H9 (cell line): ENCODE data around the gene SLC38A3. TPM values are rescaled to one million over a fixed set of nuclear protein-coding genes. Genes with fewer than 3 reads are reported as not detected.

Source experiments
- DNase-seq: peaks from one replicate; pipeline ENCODE4 v3.0.0-alpha.2; 2017
- H2AFZ ChIP-seq: one replicate; pipeline ENCODE4 v1.6.1; 2013; ENCODE audit warnings: mild to moderate bottlenecking, low read length, control low read depth, moderate library complexity
- H2AK5ac ChIP-seq: 2 replicates; pipeline ENCODE4 v1.6.1; 2013; ENCODE audit warnings: low read length, control low read depth, mixed read lengths; ENCODE audit not compliant: insufficient read length
- H2BK120ac ChIP-seq: one replicate; pipeline ENCODE4 v1.6.1; 2013; ENCODE audit warnings: low read depth, mild to moderate bottlenecking, low read length, control low read depth, inconsistent platforms; ENCODE audit not compliant: poor library complexity, severe bottlenecking
- H2BK12ac ChIP-seq: 2 replicates; pipeline ENCODE4 v1.6.1; 2013; ENCODE audit warnings: low read length, control low read depth, mixed read lengths, low read depth; ENCODE audit not compliant: insufficient read length
- H2BK15ac ChIP-seq: 2 replicates; pipeline ENCODE4 v1.6.1; 2013; ENCODE audit warnings: low read depth, low read length, control low read depth
- H2BK20ac ChIP-seq: one replicate; pipeline ENCODE4 v1.6.1; 2013; ENCODE audit warnings: low read depth, mild to moderate bottlenecking, low read length, control low read depth, inconsistent platforms; ENCODE audit not compliant: poor library complexity, severe bottlenecking
- H2BK5ac ChIP-seq: 2 replicates; pipeline ENCODE4 v1.6.1; 2013; ENCODE audit warnings: low read length, control low read depth, mixed read lengths; ENCODE audit not compliant: insufficient read length
- H3K14ac ChIP-seq: 2 replicates; pipeline ENCODE4 v1.6.1; 2013; ENCODE audit warnings: low read length, control low read depth; ENCODE audit not compliant: insufficient read depth
- H3K18ac ChIP-seq: 2 replicates; pipeline ENCODE4 v1.6.1; 2013; ENCODE audit warnings: low read depth, mild to moderate bottlenecking, mixed read lengths, low read length, control low read depth; ENCODE audit not compliant: insufficient read length
- H3K23ac ChIP-seq: 2 replicates; pipeline ENCODE4 v1.6.1; 2013; ENCODE audit warnings: low read length, control low read depth, mixed read lengths, low read depth; ENCODE audit not compliant: insufficient read length
- H3K23me2 ChIP-seq: 2 replicates; pipeline ENCODE4 v1.6.1; 2013; ENCODE audit warnings: low read depth, mild to moderate bottlenecking, mixed read lengths, low read length, control low read depth; ENCODE audit not compliant: insufficient read length, poor library complexity, severe bottlenecking
- H3K27ac ChIP-seq: 2 replicates; pipeline ENCODE4 v1.5.1; 2013; ENCODE audit warnings: low read length, control low read depth, mixed read lengths, low read depth; ENCODE audit not compliant: insufficient read length
- H3K27me3 ChIP-seq: 2 replicates; pipeline ENCODE4 v1.6.1; 2013; ENCODE audit warnings: low read length, control low read depth, inconsistent platforms; ENCODE audit not compliant: insufficient read depth
- H3K4ac ChIP-seq: 2 replicates; pipeline ENCODE4 v1.6.1; 2013; ENCODE audit warnings: low read depth, mild to moderate bottlenecking, control low read depth, inconsistent platforms, low read length, moderate library complexity
- H3K4me1 ChIP-seq: 2 replicates; pipeline ENCODE4 v1.6.1; 2013; ENCODE audit warnings: low read length, control low read depth, inconsistent platforms; ENCODE audit not compliant: insufficient read depth
- H3K4me2 ChIP-seq: 2 replicates; pipeline ENCODE4 v1.6.1; 2013; ENCODE audit warnings: low read length, control low read depth, mixed read lengths; ENCODE audit not compliant: insufficient read length, insufficient read depth
- H3K56ac ChIP-seq: 2 replicates; pipeline ENCODE4 v1.6.1; 2013; ENCODE audit warnings: low read depth, mild to moderate bottlenecking, mixed read lengths, low read length, control low read depth; ENCODE audit not compliant: insufficient read length
- H3K79me1 ChIP-seq: 2 replicates; pipeline ENCODE4 v1.6.1; 2013; ENCODE audit warnings: low read depth, mild to moderate bottlenecking, moderate library complexity, low read length, control low read depth, inconsistent platforms; ENCODE audit not compliant: insufficient read depth, poor library complexity, severe bottlenecking
- H3K79me2 ChIP-seq: 2 replicates; pipeline ENCODE4 v1.6.1; 2013; ENCODE audit warnings: low read length, control low read depth, inconsistent platforms; ENCODE audit not compliant: insufficient read depth
- H3K9ac ChIP-seq: 2 replicates; pipeline ENCODE4 v1.6.1; 2013; ENCODE audit warnings: low read length, control low read depth, mixed read lengths; ENCODE audit not compliant: insufficient read length; ENCODE audit errors: extremely low read depth
- H3K9me3 ChIP-seq: one replicate; pipeline ENCODE4 v1.6.1; 2013; ENCODE audit warnings: low read depth, low read length, inconsistent platforms; ENCODE audit not compliant: control insufficient read depth
- H3T11ph ChIP-seq: one replicate; pipeline ENCODE4 v1.6.1; 2013; ENCODE audit warnings: mild to moderate bottlenecking, low read length, control low read depth, inconsistent platforms
- H4K20me1 ChIP-seq: one replicate; pipeline ENCODE4 v1.6.1; 2013; ENCODE audit not compliant: control insufficient read depth, insufficient read length, insufficient read depth
- H4K5ac ChIP-seq: 2 replicates; pipeline ENCODE4 v1.6.1; 2013; ENCODE audit warnings: low read depth, mild to moderate bottlenecking, mixed read lengths, low read length, control low read depth; ENCODE audit not compliant: insufficient read length
- H4K8ac ChIP-seq: replicated peaks from 2 replicates; pipeline ENCODE4 v1.6.1; 2013; ENCODE audit warnings: low read length, control low read depth, mixed read lengths, low read depth; ENCODE audit not compliant: insufficient read length
- H4K91ac ChIP-seq: 2 replicates; pipeline ENCODE4 v1.6.1; 2013; ENCODE audit warnings: low read depth, mild to moderate bottlenecking, moderate library complexity, mixed read lengths, low read length, control low read depth; ENCODE audit not compliant: insufficient read length
- H3K27ac Mint-ChIP-seq, 3 experiments: 2 replicates in 2 of 3; 3 replicates in 1 of 3; pipeline ENCODE4 v1.8.0; 2020 to 2021; ENCODE audit warnings: mixed read lengths in 3 of 3, mild to moderate bottlenecking in 1 of 3, moderate library complexity in 1 of 3
- H3K27me3 Mint-ChIP-seq: 2 replicates; pipeline ENCODE4 v1.8.0; 2021; ENCODE audit warnings: low read depth, mild to moderate bottlenecking, moderate library complexity, mixed read lengths
- H3K36me3 Mint-ChIP-seq, 3 experiments: 2 replicates in 2 of 3; 3 replicates in 1 of 3; pipeline ENCODE4 v1.8.0; 2020 to 2021; ENCODE audit warnings: low read depth in 3 of 3, mixed read lengths in 3 of 3; ENCODE audit not compliant: insufficient read depth in 1 of 3
- H3K4me1 Mint-ChIP-seq, 2 experiments: 2 replicates each; pipeline ENCODE4 v1.8.0; 2020; ENCODE audit warnings: mixed read lengths in 2 of 2
- H3K4me3 Mint-ChIP-seq, 2 experiments: 2 replicates in 1 of 2; 3 replicates in 1 of 2; pipeline ENCODE4 v1.8.0; 2020 to 2021; ENCODE audit warnings: mild to moderate bottlenecking in 2 of 2, mixed read lengths in 2 of 2, moderate library complexity in 1 of 2
- H3K9me3 Mint-ChIP-seq, 2 experiments: 2 replicates in 1 of 2; 3 replicates in 1 of 2; pipeline ENCODE4 v1.8.0; 2020; ENCODE audit warnings: mild to moderate bottlenecking in 2 of 2, mixed read lengths in 2 of 2, moderate library complexity in 1 of 2
- CTCF ChIP-seq: fragments of 200-600 bp; sonication (generic); conservative IDR thresholded peaks from 3 replicates; pipeline ENCODE4 v1.8.0; 2021; ENCODE audit warnings: antibody characterized with exemption, mild to moderate bottlenecking
- WGBS: extraction: QIAGEN DNeasy Blood & Tissue Kit; methylation state at CpG from one replicate; pipeline ENCODE4 v1.1.7; 2013; ENCODE audit warnings: missing lambda C conversion rate, low lambda C conversion rate, mixed read lengths; ENCODE audit not compliant: insufficient read length; ENCODE audit errors: extremely low coverage; 5-methylcytosine and 5-hydroxymethylcytosine counted together
- total RNA-seq: library from RNA; stranded (reverse); gene quantifications from 2 replicates; pipeline ENCODE4 v1.2.1, GENCODE V29; 2021

SLC38A3 gene
- total RNA-seq, 1 experiment from 2014 or later: 1.4 TPM

DNA sequence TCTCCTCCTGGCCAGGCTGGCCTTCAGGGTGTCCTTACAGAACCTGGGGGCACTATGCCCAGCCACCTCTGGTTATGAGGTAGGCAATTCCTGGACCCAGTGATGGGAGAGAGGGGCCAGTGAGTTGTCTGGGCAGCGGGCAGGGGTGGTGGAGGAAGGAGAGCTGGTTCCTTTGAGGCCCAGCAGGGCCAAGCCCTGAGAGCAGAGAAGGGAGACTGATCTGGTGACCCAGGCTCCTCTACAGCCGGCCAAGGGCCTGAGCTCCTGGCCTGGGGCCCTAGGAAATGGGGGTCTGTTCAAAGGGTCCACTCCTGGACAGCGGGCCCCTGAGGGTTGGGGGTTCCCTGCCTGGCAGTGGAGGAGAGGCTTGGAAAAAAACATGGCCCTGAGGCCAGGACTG, 7.9 kb downstream of the SLC38A3 start:
- Histone ChIP-seq H3T11ph (no peak overlapping the region), H3K14ac (no peak overlapping the region), H3K23ac (no peak overlapping the region), H2BK15ac (no peak overlapping the region), H2BK20ac (no peak overlapping the region), H3K23me2 (no peaks in the 10 kb centered on the region), H3K4me2 (no peak overlapping the region), H3K79me1 (no peaks in the 10 kb centered on the region), H4K8ac (no peak overlapping the region), H3K9me3 (no peaks in the 10 kb centered on the region), H3K9ac (no peak overlapping the region), H3K79me2 (no peaks in the 10 kb centered on the region), H2BK12ac (no peak overlapping the region), H2AFZ (no peak overlapping the region), H2AK5ac (no peak overlapping the region), H3K56ac (no peak overlapping the region), H3K27ac (no peak overlapping the region), H2BK120ac (no peak overlapping the region), H3K27me3 (no peaks in the 10 kb centered on the region), H3K4me1 (no peaks in the 10 kb centered on the region), H3K4ac (no peak overlapping the region), H4K20me1 (peaks cover 3% of the 10 kb centered on the region), H4K5ac (no peak overlapping the region), H3K18ac (no peak overlapping the region), H4K91ac (no peak overlapping the region), H2BK5ac (no peak overlapping the region)
- Mint-ChIP-seq H3K36me3 (no peaks in the 10 kb centered on the region), H3K27ac (no peak overlapping the region), H3K9me3 (no peaks in the 10 kb centered on the region; a peak in 1 of 5 replicates), H3K4me1 (peaks cover 25 to 28% of the 10 kb centered on the region in 2 experiments), H3K4me3 (no peak overlapping the region), H3K27me3 (peaks cover 8% of the 10 kb centered on the region)
- DNase-seq: no peak
- no peak for TF ChIP-seq CTCF
- no CpG with 5 or more reads among the region's 3 CpGs for WGBS
